A549 (cell line): ENCODE measurements around the gene ARL2BP.

Experiments used
- CEBPB ChIP-seq, 2 experiments: fragments of >200 bp in 1 of 2; sonication (Bioruptor Twin) in 1 of 2; formaldehyde crosslinking in 1 of 2; IDR thresholded peaks; 2 replicates each; pipeline ENCODE4 v1.6.1; 2012 to 2016
- EHMT2 ChIP-seq: fragments of 200-600 bp; sonication (generic); IDR thresholded peaks from 2 replicates; pipeline ENCODE4 v1.6.1; 2016; ENCODE audit warnings: antibody characterized with exemption, low read depth, mild to moderate bottlenecking, moderate library complexity
- EP300 ChIP-seq, 2 experiments: fragments of >200 bp; sonication (Bioruptor Twin); formaldehyde crosslinking; IDR thresholded peaks; 2 replicates in 1 of 2; 3 replicates in 1 of 2; pipeline ENCODE4 v1.6.1; 2016 to 2017
- KDM5A ChIP-seq: fragments of 200-600 bp; sonication (generic); IDR thresholded peaks from 2 replicates; pipeline ENCODE4 v1.6.1; 2016; ENCODE audit warnings: antibody characterized with exemption, mild to moderate bottlenecking
- MYC ChIP-seq: IDR thresholded peaks from 2 replicates; pipeline ENCODE4 v1.6.1; 2012; ENCODE audit warnings: mild to moderate bottlenecking, inconsistent platforms, low read length, improper control_type of control experiment, borderline replicate concordance
- NPAS2 ChIP-seq: fragments of 250-450 bp; sonication (Bioruptor Pico); IDR thresholded peaks from 2 replicates; pipeline ENCODE4 v1.8.0; 2022; ENCODE audit warnings: mild to moderate bottlenecking, moderate library complexity, borderline replicate concordance
- POLR2A ChIP-seq: IDR thresholded peaks from 2 replicates; pipeline ENCODE4 v1.6.1; 2012; ENCODE audit warnings: mild to moderate bottlenecking, low read length
- RAD21 ChIP-seq, 2 experiments: fragments of >200 bp in 1 of 2; sonication (Bioruptor Twin) in 1 of 2; formaldehyde crosslinking in 1 of 2; IDR thresholded peaks in 1 of 2; conservative IDR thresholded peaks in 1 of 2; 2 replicates in 1 of 2; 3 replicates in 1 of 2; pipeline ENCODE4 v1.6.1; 2012 to 2018; ENCODE audit warnings: inconsistent platforms in 1 of 2
- SREBF2 ChIP-seq: fragments of 450-650 bp; IDR thresholded peaks from 2 replicates; pipeline ENCODE4 v1.6.1; 2014; ENCODE audit warnings: mild to moderate bottlenecking, moderate library complexity
- ZC3H11A ChIP-seq: fragments of 450-650 bp; IDR thresholded peaks from 2 replicates; pipeline ENCODE4 v1.6.1; 2014; ENCODE audit warnings: antibody characterized with exemption, mild to moderate bottlenecking
- TF ChIP-seq, protein P1 (sequence below): fragments of >200 bp; sonication (Bioruptor Twin); formaldehyde crosslinking; IDR thresholded peaks from 3 replicates; pipeline ENCODE4 v1.5.1; 2016
- TF ChIP-seq, protein P2 (sequence below): fragments of 200-600 bp; sonication (generic); IDR thresholded peaks from 2 replicates; pipeline ENCODE4 v1.6.1; 2016; ENCODE audit warnings: antibody characterized with exemption, mild to moderate bottlenecking, moderate library complexity
- TF ChIP-seq, protein P3 (sequence below): fragments of 150-350 bp; IDR thresholded peaks from 2 replicates; pipeline ENCODE4 v1.6.1; 2014; ENCODE audit warnings: low read depth, mild to moderate bottlenecking, low read length

DNA sequence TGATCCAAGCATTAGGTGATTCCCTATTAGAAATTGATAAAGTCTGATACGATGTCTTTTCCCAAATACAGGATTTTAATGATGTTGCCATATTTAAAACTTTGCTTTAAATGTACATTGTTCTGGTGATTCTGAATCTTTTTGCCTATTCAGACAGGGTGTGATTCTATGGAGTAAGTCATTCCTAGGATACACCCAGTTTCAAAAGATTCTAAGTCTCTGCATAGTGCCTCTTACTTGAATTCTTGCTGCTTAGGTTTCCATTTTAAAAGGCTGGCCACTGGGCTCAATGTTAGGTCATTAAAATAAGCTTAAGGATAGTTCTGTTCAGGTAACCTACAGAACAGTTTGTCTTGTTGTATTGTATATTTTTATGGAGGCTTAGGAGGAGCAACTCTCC lies 22.0 kb upstream of the ARL2BP start:
- TF ChIP-seq POLR2A: no peak
- TF ChIP-seq, protein P1, sequence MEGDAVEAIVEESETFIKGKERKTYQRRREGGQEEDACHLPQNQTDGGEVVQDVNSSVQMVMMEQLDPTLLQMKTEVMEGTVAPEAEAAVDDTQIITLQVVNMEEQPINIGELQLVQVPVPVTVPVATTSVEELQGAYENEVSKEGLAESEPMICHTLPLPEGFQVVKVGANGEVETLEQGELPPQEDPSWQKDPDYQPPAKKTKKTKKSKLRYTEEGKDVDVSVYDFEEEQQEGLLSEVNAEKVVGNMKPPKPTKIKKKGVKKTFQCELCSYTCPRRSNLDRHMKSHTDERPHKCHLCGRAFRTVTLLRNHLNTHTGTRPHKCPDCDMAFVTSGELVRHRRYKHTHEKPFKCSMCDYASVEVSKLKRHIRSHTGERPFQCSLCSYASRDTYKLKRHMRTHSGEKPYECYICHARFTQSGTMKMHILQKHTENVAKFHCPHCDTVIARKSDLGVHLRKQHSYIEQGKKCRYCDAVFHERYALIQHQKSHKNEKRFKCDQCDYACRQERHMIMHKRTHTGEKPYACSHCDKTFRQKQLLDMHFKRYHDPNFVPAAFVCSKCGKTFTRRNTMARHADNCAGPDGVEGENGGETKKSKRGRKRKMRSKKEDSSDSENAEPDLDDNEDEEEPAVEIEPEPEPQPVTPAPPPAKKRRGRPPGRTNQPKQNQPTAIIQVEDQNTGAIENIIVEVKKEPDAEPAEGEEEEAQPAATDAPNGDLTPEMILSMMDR: no peak
- no peak for TF ChIP-seq MYC
- no peak for TF ChIP-seq EHMT2
- TF ChIP-seq CEBPB (IDR thresholded peaks at IDR 0.05): no peak
- TF ChIP-seq, protein P2, sequence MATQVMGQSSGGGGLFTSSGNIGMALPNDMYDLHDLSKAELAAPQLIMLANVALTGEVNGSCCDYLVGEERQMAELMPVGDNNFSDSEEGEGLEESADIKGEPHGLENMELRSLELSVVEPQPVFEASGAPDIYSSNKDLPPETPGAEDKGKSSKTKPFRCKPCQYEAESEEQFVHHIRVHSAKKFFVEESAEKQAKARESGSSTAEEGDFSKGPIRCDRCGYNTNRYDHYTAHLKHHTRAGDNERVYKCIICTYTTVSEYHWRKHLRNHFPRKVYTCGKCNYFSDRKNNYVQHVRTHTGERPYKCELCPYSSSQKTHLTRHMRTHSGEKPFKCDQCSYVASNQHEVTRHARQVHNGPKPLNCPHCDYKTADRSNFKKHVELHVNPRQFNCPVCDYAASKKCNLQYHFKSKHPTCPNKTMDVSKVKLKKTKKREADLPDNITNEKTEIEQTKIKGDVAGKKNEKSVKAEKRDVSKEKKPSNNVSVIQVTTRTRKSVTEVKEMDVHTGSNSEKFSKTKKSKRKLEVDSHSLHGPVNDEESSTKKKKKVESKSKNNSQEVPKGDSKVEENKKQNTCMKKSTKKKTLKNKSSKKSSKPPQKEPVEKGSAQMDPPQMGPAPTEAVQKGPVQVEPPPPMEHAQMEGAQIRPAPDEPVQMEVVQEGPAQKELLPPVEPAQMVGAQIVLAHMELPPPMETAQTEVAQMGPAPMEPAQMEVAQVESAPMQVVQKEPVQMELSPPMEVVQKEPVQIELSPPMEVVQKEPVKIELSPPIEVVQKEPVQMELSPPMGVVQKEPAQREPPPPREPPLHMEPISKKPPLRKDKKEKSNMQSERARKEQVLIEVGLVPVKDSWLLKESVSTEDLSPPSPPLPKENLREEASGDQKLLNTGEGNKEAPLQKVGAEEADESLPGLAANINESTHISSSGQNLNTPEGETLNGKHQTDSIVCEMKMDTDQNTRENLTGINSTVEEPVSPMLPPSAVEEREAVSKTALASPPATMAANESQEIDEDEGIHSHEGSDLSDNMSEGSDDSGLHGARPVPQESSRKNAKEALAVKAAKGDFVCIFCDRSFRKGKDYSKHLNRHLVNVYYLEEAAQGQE: no peak
- no peak for TF ChIP-seq ZC3H11A
- no peak for TF ChIP-seq RAD21 (conservative IDR thresholded peaks at IDR 0.05 in 1 of 2, IDR thresholded peaks at IDR 0.05 in 1 of 2)
- TF ChIP-seq, protein P3, sequence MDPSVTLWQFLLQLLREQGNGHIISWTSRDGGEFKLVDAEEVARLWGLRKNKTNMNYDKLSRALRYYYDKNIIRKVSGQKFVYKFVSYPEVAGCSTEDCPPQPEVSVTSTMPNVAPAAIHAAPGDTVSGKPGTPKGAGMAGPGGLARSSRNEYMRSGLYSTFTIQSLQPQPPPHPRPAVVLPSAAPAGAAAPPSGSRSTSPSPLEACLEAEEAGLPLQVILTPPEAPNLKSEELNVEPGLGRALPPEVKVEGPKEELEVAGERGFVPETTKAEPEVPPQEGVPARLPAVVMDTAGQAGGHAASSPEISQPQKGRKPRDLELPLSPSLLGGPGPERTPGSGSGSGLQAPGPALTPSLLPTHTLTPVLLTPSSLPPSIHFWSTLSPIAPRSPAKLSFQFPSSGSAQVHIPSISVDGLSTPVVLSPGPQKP: no peak
- no peak for TF ChIP-seq EP300 (IDR thresholded peaks at IDR 0.05)
- TF ChIP-seq KDM5A: no peak
- no peak for TF ChIP-seq SREBF2
- TF ChIP-seq NPAS2 (CRISPR knock-in tag): no peak
